Astrocyte of the spinal cord (primary cell): ENCODE measurements around the gene RANBP1.
"Not testable (repeated sequence)": the region's sequence is repeated elsewhere in the genome, so short reads cannot be mapped to it uniquely, and the experiment has no call there.

ENCODE experiments used
- DNase-seq: peaks from one replicate; pipeline ENCODE4 v3.0.0; 2011; ENCODE audit warnings: low read depth, low spot score
- H3K4me3 ChIP-seq: 2 replicates; pipeline ENCODE4 v1.5.1; 2011; ENCODE audit warnings: low read depth, mild to moderate bottlenecking, low read length, moderate library complexity
- in situ Hi-C: cut with HindIII; loops from 2 replicates; pipeline ENCODE4 v1.10.0; 2017; ENCODE audit warnings: low sequenced_read_pairs
- TF ChIP-seq, protein P1 (sequence below): IDR thresholded peaks from 2 replicates; pipeline ENCODE4 v1.5.1; 2012; ENCODE audit warnings: low read depth, mild to moderate bottlenecking, low read length, inconsistent platforms

Gene RANBP1

DNA sequence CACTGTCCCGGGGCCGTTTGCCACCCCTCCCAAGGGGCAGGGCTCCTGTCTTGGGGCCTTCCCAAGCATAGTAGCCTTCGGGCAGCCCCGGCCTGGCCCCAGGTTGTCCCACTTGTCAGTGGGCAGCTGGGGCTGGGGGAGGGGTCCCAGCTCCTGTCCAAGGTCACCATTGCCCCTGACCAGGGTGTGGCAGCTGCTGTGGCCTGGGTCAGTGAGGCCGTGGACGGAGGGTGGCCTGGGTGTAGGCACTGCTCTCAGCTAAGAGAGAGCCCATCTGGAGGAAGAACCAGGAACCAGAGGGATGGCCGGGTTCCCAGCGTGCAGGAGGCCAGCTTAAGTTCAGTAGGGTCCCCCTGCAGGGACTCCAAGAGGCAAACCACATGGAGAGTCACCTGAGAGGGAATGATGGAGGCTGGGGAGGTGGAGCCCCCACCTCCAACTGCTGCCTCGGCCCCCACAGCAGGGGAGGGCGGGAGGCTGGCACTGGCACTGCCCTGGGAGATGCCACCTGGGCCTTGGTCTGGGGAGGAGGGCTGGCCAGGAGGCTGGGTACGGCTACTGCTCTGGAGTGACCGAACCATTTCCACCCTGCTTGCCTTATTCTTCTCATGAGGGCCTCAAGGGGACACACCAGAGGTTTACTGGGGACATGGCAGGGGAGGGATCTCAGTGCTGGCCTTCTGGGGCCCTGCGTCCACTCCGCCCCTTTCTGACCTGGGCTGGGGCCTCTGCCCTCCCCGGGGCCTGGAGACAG, 41.7 kb downstream of the RANBP1 start:
- DNase-seq = no peak
- H3K4me3 ChIP-seq = no peak overlapping the region
- TF ChIP-seq, protein P1, sequence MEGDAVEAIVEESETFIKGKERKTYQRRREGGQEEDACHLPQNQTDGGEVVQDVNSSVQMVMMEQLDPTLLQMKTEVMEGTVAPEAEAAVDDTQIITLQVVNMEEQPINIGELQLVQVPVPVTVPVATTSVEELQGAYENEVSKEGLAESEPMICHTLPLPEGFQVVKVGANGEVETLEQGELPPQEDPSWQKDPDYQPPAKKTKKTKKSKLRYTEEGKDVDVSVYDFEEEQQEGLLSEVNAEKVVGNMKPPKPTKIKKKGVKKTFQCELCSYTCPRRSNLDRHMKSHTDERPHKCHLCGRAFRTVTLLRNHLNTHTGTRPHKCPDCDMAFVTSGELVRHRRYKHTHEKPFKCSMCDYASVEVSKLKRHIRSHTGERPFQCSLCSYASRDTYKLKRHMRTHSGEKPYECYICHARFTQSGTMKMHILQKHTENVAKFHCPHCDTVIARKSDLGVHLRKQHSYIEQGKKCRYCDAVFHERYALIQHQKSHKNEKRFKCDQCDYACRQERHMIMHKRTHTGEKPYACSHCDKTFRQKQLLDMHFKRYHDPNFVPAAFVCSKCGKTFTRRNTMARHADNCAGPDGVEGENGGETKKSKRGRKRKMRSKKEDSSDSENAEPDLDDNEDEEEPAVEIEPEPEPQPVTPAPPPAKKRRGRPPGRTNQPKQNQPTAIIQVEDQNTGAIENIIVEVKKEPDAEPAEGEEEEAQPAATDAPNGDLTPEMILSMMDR = no peak
- in situ Hi-C loops = no loop called here

DNA sequence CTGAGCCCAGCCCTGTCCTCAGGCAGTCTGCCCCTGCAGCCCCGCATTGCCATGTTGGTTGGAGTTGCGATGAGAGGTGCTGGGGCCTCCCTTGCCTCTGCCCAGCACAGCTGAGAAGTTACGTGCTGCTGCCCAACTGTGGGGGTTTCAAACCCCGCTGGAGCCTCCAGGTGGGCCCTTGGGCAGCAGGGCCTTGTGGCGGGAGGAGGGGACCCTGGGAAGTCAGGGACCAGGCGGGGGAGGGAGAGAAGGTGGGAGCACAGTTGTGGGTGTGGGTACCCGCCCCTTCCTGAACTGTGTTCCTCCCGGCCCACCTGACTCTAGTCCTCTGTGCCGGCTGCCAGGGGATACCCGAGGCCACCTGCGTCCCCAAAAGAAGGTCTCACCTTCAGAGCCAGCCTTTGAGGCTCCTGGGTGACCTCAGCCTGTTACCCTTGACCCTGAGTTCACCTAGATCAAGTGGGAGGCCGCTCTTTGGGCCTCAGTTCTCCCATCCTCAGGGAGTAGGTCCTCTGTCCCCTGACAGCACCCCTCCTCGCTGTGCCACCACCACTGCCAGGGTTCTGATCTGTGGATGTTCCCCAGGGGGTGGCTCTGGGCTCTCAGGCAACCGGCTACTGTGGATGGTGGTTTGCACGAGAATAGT, 42.6 kb downstream of the RANBP1 start:
- in situ Hi-C loops = no loop called here
- TF ChIP-seq, protein P1 = no peak
- no peak for DNase-seq
- no peak overlapping the region for H3K4me3 ChIP-seq

GRCh38 chr22:20159076-20159475, 43.2 kb downstream of the RANBP1 start:
- DNase-seq = no peak
- in situ Hi-C loops = no loop called here
- TF ChIP-seq, protein P1 = no peak
- no peak overlapping the region for H3K4me3 ChIP-seq

GRCh38 chr22:20159531-20159930, 43.6 kb downstream of the RANBP1 start:
- H3K4me3 ChIP-seq, in situ Hi-C loops, DNase-seq: not testable (repeated sequence)

DNA sequence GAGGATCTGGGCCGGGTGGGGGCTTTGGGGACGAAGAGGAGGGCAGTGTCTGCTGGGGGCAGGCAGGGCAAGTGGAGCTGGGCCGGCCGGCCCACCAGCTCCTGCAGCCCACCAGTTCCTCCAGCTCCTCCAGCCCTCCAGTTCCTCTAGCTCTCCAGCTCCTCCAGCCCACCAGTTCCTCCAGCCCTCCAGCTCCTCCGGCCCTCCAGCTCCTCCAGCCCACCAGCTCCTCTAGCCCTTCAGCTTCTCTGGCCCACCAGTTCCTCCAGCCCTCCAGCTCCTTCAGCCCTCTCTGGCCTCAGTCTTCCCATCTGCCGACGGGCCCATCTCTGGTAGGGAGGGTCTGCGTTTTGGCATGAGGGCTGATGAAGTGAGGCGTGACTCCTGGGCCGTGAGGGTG, 44.1 kb downstream of the RANBP1 start:
- TF ChIP-seq, protein P1 = no peak
- H3K4me3 ChIP-seq = no peak overlapping the region
- in situ Hi-C loops = no loop called here
- no peak for DNase-seq

DNA sequence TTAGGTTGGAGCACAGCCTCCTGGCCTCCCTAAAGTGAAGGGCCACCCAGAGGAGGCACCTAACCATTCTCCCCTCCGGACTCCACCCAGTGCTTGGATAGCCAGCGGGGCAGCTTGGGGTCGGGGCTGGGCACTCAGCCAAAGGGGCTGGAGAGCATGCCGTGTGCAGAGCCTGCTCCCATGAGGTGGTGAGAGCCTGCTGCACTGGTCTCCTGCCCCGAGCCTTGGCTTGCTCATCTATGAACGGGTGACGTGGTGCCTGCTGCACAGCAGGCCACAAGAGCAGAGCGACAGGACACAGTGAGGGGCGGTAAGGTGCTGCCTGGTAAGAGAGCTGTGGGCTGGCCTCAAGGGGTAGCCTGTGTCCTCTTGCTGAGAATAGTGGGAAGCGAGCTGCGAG, 49.0 kb downstream of the RANBP1 start:
- no peak overlapping the region for H3K4me3 ChIP-seq
- no peak for DNase-seq
- TF ChIP-seq, protein P1 = no peak
- in situ Hi-C loops = no loop called here

- no peak overlapping the region for H3K4me3 ChIP-seq
- no peak for DNase-seq
- in situ Hi-C loops = no loop called here
- TF ChIP-seq, protein P1 = no peak
These were observed 49.5 kb downstream of the RANBP1 start for GRCh38 chr22:20165421-20165820.
